Fibroblast of villous mesenchyme (primary cell): ENCODE measurements around the gene TBK1. TPM values are rescaled to one million over a fixed set of nuclear protein-coding genes. Genes with fewer than 3 reads are reported as not detected.

Experiments used
- DNase-seq: peaks from one replicate; pipeline ENCODE4 v3.0.0-alpha.2; 2010; ENCODE audit warnings: low read depth
- H3K4me3 ChIP-seq: 2 replicates; pipeline ENCODE4 v1.5.1; 2011; ENCODE audit warnings: low read depth, mild to moderate bottlenecking, low read length
- total RNA-seq: library from RNA; depleted of rRNA; stranded (reverse); fragments of >200 nt; gene quantifications from 2 replicates; pipeline ENCODE4 v1.2.3, GENCODE V29; 2012
- TF ChIP-seq, protein P1 (sequence below): IDR thresholded peaks from 2 replicates; pipeline ENCODE4 v1.5.1; 2012; ENCODE audit warnings: low read depth, mild to moderate bottlenecking, low read length; ENCODE audit not compliant: insufficient read depth

The TBK1 gene
- total RNA-seq, 1 donor: 47.5 TPM

DNA sequence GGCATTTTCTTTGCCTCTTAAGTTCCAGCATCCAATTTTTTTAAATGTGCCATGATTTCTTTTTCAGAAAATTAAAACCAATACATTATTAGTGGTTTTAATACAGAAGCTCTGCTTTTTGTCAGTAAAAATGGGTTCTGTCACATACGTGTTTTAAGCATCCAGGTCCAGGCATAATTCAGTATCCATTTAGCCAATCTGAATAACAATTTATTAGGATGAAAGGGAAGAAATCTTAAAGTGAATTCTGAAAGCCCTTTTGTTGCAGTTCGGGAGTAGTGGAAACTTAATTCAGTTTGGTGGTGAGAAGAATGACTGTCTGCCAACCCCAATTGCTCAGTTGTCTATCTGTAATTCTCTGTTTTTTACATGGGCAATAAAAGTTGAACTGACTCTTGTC is 40.5 kb upstream of the TBK1 start:
- TF ChIP-seq, protein P1, sequence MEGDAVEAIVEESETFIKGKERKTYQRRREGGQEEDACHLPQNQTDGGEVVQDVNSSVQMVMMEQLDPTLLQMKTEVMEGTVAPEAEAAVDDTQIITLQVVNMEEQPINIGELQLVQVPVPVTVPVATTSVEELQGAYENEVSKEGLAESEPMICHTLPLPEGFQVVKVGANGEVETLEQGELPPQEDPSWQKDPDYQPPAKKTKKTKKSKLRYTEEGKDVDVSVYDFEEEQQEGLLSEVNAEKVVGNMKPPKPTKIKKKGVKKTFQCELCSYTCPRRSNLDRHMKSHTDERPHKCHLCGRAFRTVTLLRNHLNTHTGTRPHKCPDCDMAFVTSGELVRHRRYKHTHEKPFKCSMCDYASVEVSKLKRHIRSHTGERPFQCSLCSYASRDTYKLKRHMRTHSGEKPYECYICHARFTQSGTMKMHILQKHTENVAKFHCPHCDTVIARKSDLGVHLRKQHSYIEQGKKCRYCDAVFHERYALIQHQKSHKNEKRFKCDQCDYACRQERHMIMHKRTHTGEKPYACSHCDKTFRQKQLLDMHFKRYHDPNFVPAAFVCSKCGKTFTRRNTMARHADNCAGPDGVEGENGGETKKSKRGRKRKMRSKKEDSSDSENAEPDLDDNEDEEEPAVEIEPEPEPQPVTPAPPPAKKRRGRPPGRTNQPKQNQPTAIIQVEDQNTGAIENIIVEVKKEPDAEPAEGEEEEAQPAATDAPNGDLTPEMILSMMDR: no peak
- no peak for DNase-seq
- H3K4me3 ChIP-seq: no peak overlapping the region

DNA sequence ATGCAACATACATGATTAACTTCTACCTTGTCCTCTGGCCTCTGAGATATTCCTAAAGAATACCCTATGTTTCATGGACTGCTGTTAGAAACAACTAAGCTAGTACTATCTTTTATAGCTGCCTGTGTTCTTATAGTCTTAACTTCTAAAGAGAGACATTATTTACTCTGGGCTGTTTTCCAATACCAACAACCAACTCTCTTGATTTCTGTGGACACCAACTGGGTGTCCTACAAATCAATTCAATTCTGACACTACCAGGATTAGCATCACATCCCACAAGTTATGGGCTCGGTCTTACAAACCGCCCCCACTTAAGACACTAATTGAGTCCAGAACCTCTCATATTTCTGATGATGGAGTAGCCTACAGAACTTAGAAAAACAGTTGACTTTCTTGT is 39.5 kb upstream of the TBK1 start:
- no peak for DNase-seq
- TF ChIP-seq, protein P1: no peak

DNA sequence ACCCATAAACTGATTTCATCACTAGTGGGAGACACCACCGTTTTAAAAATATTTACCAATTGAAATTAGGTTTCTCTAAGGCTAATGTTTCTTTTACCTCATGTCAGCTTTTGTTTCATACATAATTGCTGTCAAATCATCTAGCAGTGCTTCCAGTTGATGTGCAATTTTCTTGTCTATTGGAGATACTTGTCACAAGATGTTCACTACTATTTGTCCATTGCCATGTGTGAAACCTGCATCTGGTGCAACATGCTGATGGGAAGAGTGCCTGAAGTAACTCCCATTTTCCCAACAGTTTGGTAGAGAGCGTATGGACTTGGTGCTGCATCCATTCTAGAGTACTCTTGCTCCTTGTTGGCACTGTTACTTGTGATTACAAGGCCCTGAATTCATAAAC is 38.0 kb upstream of the TBK1 start:
- TF ChIP-seq, protein P1: no peak
- no peak overlapping the region for H3K4me3 ChIP-seq
- no peak for DNase-seq

More for the DNA sequence above, 39.5 kb upstream of the TBK1 start:
- no peak overlapping the region for H3K4me3 ChIP-seq

DNA sequence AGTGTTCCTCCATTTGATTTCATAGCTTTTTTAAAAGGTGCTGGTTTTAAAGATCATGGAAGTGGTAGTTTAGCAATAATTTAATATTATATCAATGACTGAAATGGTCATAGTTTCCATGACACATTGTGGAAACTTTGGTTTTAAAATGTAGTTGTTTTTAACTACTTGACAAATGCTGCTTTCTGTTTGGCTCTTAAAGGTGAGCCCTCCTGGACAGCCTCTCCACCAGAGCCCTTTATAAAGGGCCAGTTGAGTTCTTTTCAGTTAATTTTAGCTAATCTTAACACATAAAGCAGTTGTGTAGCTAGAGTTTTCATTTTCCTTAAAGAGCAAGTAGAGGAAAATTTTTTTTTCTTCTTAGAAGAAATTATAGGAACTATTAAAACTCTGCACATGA is 33.7 kb upstream of the TBK1 start:
- H3K4me3 ChIP-seq: no peak overlapping the region
- TF ChIP-seq, protein P1: no peak
- DNase-seq: no peak

DNA sequence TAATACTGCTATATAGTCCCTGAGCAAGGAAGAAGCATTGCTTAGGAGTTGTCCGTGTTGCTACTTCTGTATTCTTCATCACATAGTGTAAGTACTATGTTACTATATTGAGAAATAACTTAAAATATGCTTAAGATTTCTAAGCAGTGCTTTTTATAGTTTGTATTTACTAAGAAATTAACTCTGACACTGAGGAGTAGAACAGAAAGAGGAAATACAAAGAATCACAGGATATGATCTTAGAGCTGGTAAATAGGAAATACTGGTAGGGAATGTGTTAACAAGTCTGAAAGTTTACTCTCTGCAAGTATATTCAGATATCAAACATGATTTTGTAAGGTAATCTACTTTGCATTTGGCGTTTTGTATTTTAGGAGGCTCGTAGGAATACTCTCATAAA is 32.2 kb upstream of the TBK1 start:
- TF ChIP-seq, protein P1: no peak
- H3K4me3 ChIP-seq: no peak overlapping the region
- DNase-seq: no peak

DNA sequence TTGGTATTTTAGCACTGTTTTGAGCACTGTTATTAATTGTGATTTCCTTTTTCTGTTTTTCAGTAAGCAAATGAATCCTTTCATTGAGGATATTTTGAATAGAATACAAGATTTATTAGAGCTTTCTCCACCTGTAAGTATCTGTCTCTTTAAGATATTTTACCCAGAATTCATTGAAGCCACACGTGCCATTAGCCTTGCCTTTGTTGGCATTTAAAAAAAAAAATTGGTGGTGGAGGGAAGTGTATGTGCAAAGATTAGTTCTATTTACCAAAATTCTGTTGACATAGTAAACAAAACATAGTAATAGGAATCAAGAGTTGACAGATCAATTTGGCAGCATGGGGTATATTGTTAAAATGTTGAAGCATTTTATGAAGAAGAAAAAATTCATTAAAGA is 23.9 kb upstream of the TBK1 start:
- TF ChIP-seq, protein P1: no peak
- DNase-seq: no peak
- no peak overlapping the region for H3K4me3 ChIP-seq

DNA sequence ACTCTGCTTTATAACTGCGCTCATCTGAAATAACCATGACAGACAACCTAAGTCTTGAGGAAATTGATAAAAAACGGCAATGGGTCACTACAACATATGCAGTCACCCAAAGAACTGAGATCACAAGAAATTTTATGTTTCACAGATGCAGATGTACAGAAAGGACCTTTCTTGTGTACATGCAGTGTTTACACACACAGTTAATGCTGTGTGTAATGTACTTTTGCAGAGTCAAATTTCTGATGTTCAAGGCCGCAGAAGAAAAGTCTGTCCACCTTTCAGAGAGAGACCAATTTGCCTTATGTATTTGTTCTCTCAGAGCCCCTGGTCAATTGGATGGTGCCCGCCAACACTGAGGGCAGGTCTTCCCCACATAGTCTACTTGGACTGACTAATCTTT is 23.0 kb upstream of the TBK1 start:
- TF ChIP-seq, protein P1: no peak
- H3K4me3 ChIP-seq: no peak overlapping the region
- DNase-seq: no peak
